K562 (cell line): ENCODE results near the gene TMEM270. TPM values are rescaled to one million over a fixed set of nuclear protein-coding genes. Genes with fewer than 3 reads are reported as not detected.

ENCODE experiments used
- BHLHE40 ChIP-seq: IDR thresholded peaks from 2 replicates; pipeline ENCODE4 v1.6.1; 2011; ENCODE audit warnings: low read length, improper control_type of control experiment
- CHD4 ChIP-seq: fragments of 200-600 bp; sonication (generic); IDR thresholded peaks from 3 replicates; pipeline ENCODE4 v1.6.1; 2012; ENCODE audit warnings: low read depth, mild to moderate bottlenecking, mixed read lengths, low read length, inconsistent platforms; ENCODE audit not compliant: insufficient read depth, insufficient replicate concordance, poor library complexity, severe bottlenecking
- CUX1 ChIP-seq: fragments of 200-800 bp; sonication (Bioruptor generic); IDR thresholded peaks from 2 replicates; pipeline ENCODE4 v1.6.1; 2016; ENCODE audit warnings: missing genetic modification characterization, missing compliant biosample characterization
- ESRRB ChIP-seq: fragments of 250-450 bp; sonication (Bioruptor Pico); IDR thresholded peaks from 2 replicates; pipeline ENCODE4 v1.5.0; 2020; ENCODE audit warnings: mild to moderate bottlenecking, moderate library complexity, borderline replicate concordance
- KDM1A ChIP-seq, 2 experiments: fragments of 450-650 bp; IDR thresholded peaks; 2 replicates each; pipeline ENCODE4 v1.6.1; 2016; ENCODE audit warnings: mild to moderate bottlenecking in 2 of 2
- MCM7 ChIP-seq, 2 experiments: fragments of 450-650 bp; IDR thresholded peaks; 2 replicates each; pipeline ENCODE4 v1.6.1; 2016 to 2018
- NFIX ChIP-seq: fragments of 250-450 bp; sonication (Bioruptor Pico); IDR thresholded peaks from 2 replicates; pipeline ENCODE4 v1.4.0; 2020; ENCODE audit warnings: low read depth, mild to moderate bottlenecking, moderate library complexity
- NFXL1 ChIP-seq: fragments of 450-650 bp; formaldehyde crosslinking; IDR thresholded peaks from 2 replicates; pipeline ENCODE4 v1.4.0; 2021; ENCODE audit warnings: mild to moderate bottlenecking
- ZNF239 ChIP-seq: fragments of 250-450 bp; sonication (Bioruptor Pico); IDR thresholded peaks from 2 replicates; pipeline ENCODE4 v1.4.0; 2020; ENCODE audit warnings: mild to moderate bottlenecking
- ZNF407 ChIP-seq: fragments of 450-650 bp; IDR thresholded peaks from 2 replicates; pipeline ENCODE4 v1.6.1; 2016; ENCODE audit warnings: low read depth
- ZNF436 ChIP-seq: fragments of 250-450, 450-650 bp; sonication (Bioruptor Pico); formaldehyde crosslinking; IDR thresholded peaks from 2 replicates; pipeline ENCODE4 v1.7.0; 2020; ENCODE audit warnings: mild to moderate bottlenecking
- polyA plus RNA-seq, 8 experiments: library from polyadenylated mRNA; depleted of rRNA in 4 of 8; stranded (reverse) in 5 of 8; unstranded in 3 of 8; fragments of >200 nt; fragmentation: Nextera tagmentation in 2 of 8; fragmentation: Illumina TruSeq in 1 of 8; extraction: Ambion mirVana in 2 of 8; extraction: Trizol in 1 of 8; gene quantifications; 2 replicates each; pipeline versions ENCODE4 v1.2.1 to v1.2.3, GENCODE V29; 2011 to 2014; ENCODE audit warnings: inconsistent platforms in 1 of 8, missing spikeins in 1 of 8
- total RNA-seq, 7 experiments: library from RNA; depleted of rRNA in 6 of 7; stranded (reverse); fragments of >200 nt in 6 of 7; fragmentation: Illumina TruSeq in 2 of 7; extraction: Trizol in 2 of 7; gene quantifications; 2 replicates each; pipeline versions ENCODE4 v1.2.1 to v1.2.3, GENCODE V29; 2011 to 2021; ENCODE audit warnings: low replicate concordance in 1 of 7
- TF ChIP-seq, protein P1 (sequence below): fragments of 450-650 bp; formaldehyde crosslinking; IDR thresholded peaks from 2 replicates; pipeline ENCODE4 v1.4.0; 2022; ENCODE audit warnings: missing genetic modification characterization

TMEM270 gene
- total and polyA plus RNA-seq, 9 of the 15 experiments (the other 6 are each of a cell fraction or from before 2014, with no cell fraction given): not detected

GRCh38 chr7:73872056-73872908 is 11.3 kb downstream of the TMEM270 start (continued):
- TF ChIP-seq, protein P1, sequence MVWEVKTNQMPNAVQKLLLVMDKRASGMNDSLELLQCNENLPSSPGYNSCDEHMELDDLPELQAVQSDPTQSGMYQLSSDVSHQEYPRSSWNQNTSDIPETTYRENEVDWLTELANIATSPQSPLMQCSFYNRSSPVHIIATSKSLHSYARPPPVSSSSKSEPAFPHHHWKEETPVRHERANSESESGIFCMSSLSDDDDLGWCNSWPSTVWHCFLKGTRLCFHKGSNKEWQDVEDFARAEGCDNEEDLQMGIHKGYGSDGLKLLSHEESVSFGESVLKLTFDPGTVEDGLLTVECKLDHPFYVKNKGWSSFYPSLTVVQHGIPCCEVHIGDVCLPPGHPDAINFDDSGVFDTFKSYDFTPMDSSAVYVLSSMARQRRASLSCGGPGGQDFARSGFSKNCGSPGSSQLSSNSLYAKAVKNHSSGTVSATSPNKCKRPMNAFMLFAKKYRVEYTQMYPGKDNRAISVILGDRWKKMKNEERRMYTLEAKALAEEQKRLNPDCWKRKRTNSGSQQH (CRISPR knock-in tag): 0 out of 2 replicates have a peak, but pooled peaks have one; percentile 29
- peak in 1 of 2 experiments; percentile 52; a peak in 1 of 4 replicates for TF ChIP-seq KDM1A (IDR thresholded peaks at IDR 0.05)
- TF ChIP-seq BHLHE40: no peak
- no peak for TF ChIP-seq ESRRB (CRISPR knock-in tag)
- TF ChIP-seq NFIX (CRISPR knock-in tag): no peak
- TF ChIP-seq ZNF407: no peak
- no peak for TF ChIP-seq CUX1 (CRISPR knock-in tag)
- no peak for TF ChIP-seq CHD4
- no peak for TF ChIP-seq MCM7 (IDR thresholded peaks at IDR 0.05)
- no peak for TF ChIP-seq NFXL1
- no peak for TF ChIP-seq ZNF239 (CRISPR knock-in tag)
- TF ChIP-seq ZNF436 (CRISPR knock-in tag): no peak
